ENCODE data around the gene NPC2.

The NPC2 gene

DNA sequence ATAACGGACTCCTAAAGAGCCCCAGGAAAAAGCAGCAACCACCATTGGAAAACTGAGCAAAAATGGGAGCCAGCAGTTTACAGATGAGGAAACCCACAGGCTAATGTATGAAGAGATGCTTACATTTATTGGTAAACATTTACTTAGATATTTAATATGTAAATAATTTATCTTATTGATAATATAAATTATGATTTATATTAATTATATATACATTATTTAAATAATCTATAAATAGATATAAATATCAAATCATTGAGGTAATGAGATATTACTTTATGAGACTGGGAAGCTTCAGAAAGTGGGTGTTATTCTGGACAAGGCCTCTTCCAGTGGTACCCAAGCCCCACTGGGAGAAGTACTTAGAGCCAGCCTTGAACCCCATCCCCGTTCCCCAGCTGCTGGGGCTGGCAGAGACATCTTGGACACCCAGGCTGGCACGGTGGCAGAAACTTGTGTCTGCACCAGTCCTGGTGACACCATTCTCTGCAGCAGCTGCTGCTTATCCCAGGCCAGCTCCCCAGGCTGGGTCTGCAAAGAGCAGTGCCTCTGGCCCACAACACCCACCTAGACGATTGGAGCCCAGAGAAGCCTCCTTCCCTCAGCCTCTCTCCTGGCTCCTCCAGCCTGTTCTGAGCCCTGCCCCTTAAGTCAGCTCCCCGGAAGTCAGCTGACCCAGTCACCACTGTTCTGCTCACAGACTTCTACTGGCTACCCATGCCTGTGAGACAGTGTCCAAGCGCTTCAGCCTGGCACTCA, 26.4 kb upstream of the NPC2 start:
- DNase-seq (ENCODE audit: low spot score), result no peak

DNA sequence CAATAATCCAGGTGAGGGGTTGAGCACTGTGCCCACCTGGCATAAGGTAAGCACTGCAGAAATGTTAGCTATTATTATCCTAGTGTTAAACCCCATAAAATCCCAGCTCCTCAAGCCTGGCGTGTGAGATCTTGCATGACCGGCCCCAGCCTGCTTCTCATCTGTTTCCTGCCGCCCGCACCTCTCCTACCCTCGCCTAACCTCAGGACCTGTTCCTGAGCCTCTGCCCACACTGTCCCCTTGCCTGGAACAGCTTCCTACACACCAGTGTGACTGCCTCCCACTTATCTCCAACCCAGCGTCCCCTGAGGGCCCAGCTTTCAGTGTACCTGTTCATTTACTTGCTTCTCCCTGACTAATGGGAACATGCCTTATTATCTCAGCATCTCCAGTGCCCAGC, 25.1 kb upstream of the NPC2 start:
- no peak for DNase-seq (ENCODE audit: low spot score)

DNA sequence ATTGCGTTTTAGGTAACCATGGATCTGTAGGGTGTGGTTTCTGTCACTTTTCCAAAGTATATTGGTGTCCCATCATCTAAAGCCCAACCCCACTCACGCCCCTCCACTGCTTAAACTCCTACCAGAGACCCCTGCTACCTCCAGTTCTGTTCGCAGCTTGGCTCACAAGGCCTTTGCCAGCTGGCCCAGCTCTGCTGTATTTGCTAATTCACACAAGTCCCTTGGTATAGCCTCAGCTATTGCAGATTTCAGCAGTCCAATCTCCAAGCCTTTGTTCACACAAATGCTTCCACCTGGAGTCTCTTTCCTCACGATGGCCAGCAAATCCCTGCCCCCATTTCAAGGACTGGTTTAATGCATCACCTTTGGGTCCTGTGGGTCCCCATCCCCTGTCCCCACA, 24.6 kb upstream of the NPC2 start:
- DNase-seq (ENCODE audit: low spot score), result no peak

DNA sequence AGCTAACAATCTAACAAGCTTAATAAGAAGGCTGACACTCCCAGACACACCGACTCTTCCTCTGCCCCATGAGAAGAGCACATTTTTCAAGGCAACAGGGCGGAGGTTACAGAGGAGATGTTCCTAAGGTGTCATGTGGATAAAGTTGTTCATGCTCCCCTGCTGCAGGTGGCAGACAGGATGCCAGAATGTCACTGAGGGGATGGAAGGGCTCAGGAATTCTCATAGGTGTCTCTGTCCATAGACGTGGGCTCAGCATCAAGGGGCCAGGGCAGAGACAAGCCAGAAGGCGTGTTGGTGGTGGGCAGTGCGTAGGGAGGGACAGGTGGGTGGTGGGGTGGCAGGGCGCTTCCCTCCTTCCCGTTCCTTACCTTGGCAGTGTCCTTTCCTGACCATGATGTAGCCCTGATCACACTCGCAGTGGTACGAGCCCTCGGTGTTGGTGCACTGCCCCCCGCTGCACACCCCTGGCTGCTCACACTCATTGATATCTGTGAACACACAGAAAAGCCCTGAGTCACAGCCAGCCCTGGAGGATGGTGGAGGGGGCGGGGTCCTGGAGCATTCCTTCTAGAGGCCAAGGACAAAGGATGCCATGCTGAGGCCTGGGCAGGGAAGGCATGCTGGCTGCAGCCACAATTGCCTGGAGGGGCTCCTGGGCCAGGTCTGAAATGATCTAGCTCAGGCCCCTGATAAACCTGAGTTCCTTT, 23.5 kb upstream of the NPC2 start:
- no peak for DNase-seq (ENCODE audit: low spot score)

DNA sequence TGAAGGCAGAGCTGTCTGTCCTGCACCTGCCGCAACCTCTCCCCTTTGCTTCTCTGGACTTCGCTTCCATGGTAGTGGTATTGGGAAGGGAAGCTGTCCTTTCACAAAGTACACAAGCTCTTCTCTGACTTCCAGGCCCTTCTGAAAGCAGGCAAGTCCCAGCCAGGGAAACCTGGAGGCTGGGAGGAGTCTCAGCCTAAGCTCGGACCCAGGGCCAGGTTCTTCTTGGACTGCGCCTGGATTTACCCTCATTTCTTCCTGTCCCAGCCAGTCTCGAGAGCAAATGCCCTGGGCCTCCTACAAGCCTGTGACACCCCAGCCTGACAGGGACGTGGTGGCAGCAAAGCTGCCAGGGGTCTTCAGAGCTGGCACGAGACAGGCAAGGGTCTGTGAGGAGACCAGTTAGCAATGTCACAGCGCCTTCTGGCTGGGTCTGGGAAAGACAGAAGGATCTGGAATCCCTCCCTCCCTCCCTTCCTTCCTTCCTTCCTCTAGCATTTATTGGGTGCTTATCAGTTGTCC, 22.8 kb upstream of the NPC2 start:
- DNase-seq (ENCODE audit: low spot score), result no peak

DNA sequence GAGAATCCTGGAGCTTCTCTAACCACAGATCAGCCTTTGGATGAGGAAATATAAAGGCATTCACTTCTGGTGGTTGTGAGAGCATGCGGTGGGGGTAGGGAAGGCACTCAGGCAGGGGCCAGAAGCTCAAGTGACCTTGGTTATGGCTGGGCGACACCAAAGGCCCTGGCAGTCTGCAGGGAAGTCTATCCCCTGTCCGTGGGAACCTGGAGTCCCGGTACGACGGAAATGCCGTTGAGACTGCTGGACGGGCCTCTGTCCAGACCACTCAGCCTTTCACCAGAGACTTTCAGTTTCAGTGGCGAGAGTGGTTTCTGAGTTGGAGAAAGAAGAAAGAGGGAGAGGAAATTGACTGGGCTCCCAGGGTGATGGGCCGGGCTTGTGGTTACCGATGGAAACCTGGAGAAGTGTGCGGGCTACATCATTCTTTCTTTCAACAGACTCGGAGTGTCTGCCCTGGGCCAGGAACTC, 21.4 kb upstream of the NPC2 start:
- DNase-seq (ENCODE audit: low spot score), result peak; percentile 28

DNA sequence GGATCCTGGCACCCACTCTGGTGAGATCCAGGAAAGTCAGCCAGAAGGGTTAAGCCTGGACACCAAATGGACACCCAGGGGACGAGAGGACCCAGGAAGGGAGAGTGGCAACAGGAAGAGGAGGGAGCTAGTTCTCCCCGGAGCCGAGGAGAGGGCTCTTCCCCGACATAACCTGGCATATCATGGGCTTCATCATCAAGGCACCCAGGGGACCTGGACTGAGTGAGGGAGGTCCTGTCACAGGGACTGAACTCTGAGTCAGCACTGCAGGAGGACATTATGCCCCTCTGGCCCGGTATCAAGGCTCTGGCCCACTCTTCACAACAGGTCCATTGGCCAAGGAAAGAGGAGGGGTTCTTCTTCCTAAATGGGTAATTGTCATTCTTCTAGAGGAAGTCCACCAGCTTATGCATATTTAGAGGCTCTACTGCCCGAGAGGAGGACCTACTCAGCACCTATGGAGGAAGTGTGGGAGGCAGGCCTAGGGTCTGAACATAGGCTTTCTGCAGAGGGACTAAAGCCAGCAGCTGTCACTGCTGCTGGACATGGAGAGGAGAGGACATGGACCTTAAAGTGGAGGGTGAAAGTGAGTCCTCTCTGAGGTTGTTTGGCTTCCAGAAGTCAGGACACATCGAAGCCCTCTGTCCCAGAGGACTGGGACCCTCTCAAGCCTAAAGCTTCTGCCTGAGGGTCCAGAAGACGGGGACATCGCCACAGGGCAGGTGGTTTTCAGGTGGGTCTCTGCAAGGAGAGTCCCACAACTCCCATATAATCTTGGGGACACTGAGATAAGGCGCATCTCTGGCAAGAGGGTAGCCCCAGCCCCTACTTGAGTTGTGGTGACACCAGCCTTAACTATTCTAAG, 19.1 kb upstream of the NPC2 start:
- no peak for DNase-seq (ENCODE audit: low spot score)

DNA sequence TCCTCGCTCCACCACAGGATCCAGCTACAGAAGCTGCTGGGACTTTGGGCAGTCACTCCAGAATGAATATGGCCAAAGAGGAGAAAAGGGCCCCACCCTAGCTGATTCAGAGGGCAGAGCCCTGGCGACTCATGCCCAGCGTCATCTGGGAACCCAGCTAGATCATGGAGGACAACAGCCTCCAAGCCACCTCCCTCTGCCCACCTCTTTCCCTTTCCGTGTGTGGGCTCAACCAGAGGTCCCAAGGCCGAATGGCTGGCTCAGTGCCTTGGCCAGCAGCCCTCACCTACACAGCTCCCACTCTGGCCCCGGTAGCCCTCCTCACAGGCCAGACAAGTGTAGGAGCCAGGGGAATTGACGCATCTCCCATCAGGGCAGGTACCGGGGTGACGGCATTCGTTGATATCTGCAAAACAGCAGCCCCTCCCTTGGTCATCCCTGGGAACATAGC, 17.9 kb upstream of the NPC2 start:
- no peak for DNase-seq (ENCODE audit: low spot score)

DNA sequence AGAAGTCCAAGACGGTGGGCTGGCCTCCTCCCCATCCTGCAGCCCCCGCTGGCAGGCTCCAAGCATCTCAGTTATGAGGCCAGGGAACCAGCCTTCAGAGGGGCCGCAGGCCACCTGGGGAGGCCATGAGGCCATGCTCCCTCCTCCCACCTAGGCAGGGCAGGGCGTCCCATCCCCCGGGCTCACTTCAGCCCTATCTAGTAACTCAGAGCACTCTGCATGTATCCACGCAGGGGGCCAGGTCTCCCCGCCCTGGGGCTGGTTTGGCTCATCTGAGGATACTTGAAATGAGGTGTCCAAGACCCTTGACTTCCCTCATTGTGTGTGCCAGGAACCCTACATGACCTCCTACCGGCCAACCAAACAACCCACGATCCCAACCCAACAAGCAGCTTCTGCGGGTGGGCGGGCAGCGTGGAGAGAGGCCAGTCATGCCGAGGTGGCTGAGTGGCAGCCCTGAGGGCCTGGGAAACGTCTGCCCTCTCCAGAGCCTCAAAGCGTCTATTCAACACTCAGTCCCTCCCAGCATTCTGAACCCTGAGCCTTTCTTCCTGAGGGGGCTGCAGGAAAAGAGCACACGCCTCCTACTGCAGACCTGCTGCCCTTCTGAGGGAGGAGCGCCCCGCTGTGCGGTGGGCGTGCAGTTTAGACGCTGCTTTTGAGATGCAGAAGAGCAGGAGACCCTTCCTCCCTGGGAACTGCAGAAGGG, 17.3 kb upstream of the NPC2 start:
- no peak for DNase-seq (ENCODE audit: low spot score)

DNA sequence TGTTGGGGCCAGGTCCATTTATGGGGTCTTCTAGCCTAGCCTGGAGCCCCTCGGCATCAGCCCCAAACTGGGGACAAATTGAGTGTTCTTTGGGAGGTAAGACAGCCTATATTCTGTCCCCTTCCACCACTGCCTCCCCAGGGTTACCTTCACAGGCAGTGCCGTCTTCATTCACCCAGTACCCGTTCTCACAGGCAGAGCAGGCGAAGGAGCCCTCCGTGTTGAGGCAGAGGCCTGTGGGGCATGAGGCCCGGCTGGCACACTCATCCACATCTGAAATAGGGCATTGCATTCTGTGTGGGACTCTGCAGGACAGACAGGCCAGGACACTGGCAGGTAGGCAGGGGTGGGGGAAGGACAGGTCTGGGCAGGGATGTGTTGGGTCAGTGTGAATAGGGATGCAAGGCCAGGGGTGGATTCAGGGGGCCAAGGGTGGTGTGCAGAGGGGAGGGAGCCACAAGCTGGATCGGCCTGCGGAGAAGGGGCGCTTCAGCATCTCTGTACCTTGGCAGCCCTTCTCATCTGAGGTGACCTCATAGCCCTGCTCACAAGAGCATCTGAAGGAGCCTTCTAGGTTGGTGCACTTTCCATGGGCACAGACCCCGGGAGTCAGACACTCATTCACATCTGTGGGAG, 16.6 kb upstream of the NPC2 start:
- DNase-seq (ENCODE audit: low spot score), result no peak

DNA sequence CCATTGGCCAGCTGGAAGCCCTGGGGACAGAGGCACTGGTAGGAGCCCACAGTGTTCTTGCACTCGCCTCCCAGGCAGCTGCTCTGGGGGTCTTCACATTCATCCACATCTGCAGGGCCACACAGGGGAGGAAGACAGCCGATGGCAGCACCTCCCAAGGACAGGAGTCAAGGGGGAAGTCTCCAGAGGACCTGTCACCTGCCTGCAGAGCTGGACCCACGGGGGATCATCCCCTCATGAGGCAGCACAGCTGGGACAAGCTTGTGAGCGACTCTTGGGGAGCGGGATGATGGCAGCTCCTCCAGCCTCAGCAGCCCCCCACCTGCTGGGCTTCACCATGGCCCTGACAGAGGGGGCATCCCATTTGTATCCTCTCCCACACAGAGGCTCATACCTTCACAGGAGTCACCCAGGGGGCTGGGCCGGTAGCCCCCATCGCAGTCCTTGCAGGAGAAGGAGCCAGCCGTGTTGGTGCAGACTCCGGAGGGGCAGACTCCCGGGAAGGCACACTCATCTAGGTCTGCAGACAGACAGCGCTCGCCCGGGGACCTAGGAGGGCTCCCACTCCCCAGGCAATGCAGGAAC, 15.8 kb upstream of the NPC2 start:
- no peak for DNase-seq (ENCODE audit: low spot score)

DNA sequence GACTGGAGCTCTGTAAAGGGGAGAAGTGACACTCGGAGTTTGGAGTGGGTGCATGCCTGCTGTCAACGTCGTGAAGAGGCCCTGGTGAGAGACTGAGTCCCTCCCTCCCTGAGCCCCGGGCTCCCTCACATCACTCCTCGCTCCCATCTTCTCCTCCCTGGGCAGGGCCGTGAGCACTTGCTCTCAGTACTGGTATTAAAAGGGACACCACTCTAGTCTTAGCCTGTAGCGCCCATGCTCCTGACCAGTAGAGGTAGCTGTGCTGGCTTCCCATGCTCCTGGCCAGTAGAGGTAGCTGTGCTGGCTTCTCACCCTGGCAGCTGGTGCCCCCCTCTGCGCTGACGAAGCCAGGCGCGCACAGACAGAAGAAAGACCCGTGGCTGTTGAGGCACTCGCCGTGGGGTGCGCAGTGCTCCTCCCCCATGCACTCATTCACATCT, 15.2 kb upstream of the NPC2 start:
- no peak for DNase-seq (ENCODE audit: low spot score)

DNA sequence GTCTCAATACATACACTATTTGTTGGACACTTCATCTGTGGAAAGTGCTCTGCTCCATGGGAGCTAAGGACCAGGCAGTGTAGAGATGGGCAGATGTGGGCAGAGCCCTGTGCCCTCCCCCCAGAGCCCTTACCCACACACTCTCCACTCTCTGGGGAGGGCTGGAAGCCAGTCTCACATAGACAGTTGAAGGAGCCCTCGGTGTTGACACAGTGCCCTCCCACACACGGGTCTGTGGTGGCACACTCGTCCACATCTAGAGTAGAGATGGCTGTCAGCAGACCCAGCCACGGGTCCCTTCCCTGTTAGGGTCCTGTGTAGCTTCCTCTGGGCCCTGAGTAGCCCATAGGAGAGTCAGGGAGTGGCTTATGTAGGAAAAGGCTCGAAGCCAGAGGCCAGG, 14.7 kb upstream of the NPC2 start:
- no peak for DNase-seq (ENCODE audit: low spot score)

DNA sequence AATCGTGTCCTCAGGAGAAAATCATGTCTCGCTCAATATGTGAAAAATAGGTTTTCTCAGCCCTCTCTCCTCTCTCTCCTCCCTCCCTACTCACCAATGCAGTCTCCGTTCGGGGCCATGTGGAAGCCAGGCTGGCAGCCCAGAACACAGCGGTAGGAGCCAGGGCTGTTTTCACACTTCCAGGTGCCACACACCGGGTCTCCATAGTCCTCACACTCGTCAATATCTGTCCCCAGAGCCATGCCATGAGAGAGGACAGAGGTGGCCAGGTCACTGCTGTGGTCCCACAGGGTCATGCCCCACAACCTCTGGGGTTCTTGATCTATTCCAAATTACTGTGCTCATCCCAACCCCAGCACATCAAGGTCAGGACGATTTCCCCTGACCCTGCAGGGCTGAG, 14.0 kb upstream of the NPC2 start:
- DNase-seq (ENCODE audit: low spot score), result no peak

DNA sequence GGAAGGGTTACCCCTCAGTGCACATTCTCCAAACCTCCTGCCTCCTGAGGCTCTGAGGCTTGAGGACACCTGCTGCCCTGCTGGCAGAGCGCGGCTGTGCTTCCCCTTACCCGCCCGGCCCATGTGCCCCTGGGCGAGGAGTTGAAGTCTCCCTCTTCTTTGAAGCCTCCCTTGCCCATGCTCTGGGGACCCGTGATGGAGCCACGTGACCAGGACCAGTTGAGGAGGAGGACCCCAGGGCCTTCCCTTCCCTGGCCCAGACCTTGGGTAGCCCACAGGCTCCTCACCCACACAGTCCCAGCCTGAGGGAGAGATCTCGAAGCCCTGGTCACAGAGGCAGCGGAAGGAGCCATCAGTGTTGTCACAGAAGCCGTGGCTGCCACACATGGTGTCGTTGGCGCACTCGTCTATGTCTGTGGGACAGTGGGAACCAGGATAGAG, 13.3 kb upstream of the NPC2 start:
- DNase-seq (ENCODE audit: low spot score), result no peak

DNA sequence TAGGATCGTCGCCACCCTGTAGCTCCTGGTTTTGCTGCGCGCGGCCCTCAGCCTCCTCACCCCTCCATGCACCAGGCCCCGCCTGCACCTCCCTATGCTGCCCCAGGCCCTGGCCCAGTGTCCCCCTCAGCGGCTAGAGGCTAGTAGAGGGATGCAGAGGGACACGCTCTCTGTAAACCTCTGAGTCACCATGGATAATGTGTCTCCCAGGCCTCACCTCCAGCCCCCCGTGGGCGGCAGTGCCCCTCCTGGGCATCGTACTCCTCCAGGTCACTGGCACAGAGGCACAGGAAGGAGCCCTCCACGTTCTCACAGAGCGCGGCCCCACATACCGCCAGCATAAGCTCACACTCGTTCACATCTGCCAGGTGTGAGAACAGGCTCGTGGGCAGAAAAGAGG, 12.7 kb upstream of the NPC2 start:
- no peak for DNase-seq (ENCODE audit: low spot score)

DNA sequence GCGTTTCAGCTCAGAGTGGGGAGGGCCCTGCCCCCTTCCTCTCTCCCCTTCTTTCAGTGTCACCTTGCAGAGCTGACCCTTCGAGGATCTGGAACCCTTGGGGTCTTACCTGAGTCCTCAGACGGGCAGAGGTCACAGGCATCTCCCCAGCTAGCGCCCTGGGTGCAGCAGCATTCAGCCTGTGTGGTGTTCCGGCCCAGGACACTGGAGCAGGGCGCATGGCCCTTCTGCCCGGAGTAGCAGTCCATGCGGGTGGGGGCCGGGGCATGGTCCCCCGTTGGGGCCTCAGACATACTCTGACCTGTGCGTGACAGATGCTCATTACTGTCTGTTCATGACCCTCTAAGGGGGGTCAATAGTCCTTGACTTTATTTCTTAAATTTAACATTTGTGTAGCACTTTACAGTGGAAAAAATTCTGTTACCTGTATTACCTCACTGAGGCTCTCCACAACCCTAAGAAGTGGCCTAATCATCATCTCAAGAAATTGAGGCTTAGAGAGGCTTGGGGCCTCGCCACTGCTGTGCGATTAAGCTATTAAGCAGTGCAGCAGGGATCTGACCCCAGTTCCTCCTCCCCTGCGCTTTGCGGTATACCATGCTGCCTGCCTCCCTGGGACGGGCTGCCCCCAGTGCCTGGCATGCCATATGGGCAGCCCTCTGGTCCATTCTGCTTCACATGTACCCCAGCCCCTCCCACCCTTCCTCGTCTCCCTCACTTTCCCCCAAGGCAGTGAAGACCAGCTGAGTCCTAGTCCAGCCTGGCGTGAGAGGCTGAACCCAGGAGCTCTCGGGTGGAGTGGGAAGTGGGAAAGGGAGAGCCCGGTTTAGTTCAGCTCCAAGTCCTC, 12.0 kb upstream of the NPC2 start:
- DNase-seq (ENCODE audit: low spot score), result no peak

DNA sequence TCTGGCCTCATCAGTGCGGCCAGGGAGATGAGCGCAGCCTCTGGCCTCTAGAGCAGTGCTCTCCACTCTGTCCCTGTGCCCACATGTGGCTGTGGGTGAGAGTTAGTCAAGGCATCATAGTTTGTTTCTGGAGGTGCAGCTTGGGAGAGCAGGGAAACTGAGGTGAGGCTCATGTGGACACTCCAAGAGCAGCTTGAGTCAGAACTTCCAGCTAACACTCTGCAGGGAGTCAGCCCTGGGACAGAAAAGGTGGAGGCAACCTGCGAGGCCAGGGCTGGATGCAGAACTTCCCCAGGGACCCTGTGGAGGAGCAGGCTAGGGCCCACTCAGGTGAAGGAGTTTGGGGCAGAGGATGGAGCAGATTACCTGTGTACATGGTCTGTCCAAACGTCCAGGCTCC, 11.3 kb upstream of the NPC2 start:
- no peak for DNase-seq (ENCODE audit: low spot score)

DNA sequence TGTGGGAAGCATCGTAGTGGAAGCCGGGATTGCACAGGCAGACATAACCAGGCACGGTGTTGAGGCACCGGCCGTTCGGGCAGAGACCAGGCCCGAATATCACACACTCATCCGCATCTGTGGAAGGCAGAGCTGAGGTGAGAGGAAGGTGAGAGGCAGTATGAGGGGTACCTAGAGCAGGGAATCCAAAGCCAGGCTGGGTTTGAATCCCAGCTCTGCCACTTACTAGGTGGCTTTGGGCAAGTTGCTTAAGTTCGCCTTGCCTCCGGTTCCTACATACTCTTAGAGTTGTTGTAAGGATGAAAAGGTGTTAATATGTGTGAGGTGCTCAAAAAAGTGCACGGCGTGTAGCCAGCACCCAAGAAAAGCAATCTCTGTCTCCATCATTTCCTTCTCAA, 10.8 kb upstream of the NPC2 start:
- no peak for DNase-seq (ENCODE audit: low spot score)

Data from Ammon's horn (tissue), 1 donor.